Measurements from ENCODE around the gene CLK4. TPM values are rescaled to one million over a fixed set of nuclear protein-coding genes. Genes with fewer than 3 reads are reported as not detected.

The CLK4 gene
- total and polyA plus RNA-seq, 2 experiments from 2014 or later: 15.3 to 18.1 TPM

- TF ChIP-seq REST (IDR thresholded peaks at IDR 0.05; ENCODE audit: unreplicated experiment): no peak
These were observed 44.8 kb upstream of the CLK4 start (continued) for GRCh38 chr5:178671602-178672144.

- H3K36me3 Mint-ChIP-seq (ENCODE audit: low read depth): peaks cover 6% of the 10 kb centered on the region; the same call in 2 of the 3 replicates
- H3K4me1 Mint-ChIP-seq: no peaks in the 10 kb centered on the region
- DNase-seq (ENCODE audit: low spot score) (no peak), ATAC-seq (no peak)
- H3K9me3 Mint-ChIP-seq: peaks cover 60% of the 10 kb centered on the region
- Histone ChIP-seq H4K20me1 (replicated peaks; ENCODE audit: insufficient read depth) (no peaks in the 10 kb centered on the region), H3K4me1 (ENCODE audit: insufficient read depth) (peaks cover 5% of the 10 kb centered on the region; the same call in 1 of the 2 replicates), H3K27ac (ENCODE audit: low read depth) (no peak overlapping the region), H2AFZ (no peak overlapping the region), H3K9me2 (ENCODE audit: insufficient read depth) (0 out of 2 replicates have a peak, but pooled peaks cover 3% of the 10 kb centered on the region), H3K4me2 (no peak overlapping the region), H3F3A (replicated peaks; ENCODE audit: low read depth) (no peaks in the 10 kb centered on the region), H3K36me3 (ENCODE audit: insufficient read depth) (no peaks in the 10 kb centered on the region), H3K27me3 (ENCODE audit: insufficient read depth) (no peaks in the 10 kb centered on the region), H3K4me3 (no peak overlapping the region), H3K79me2 (replicated peaks; ENCODE audit: insufficient read depth) (no peaks in the 10 kb centered on the region)
- TF ChIP-seq ZNF462 (CRISPR knock-in tag; IDR thresholded peaks at IDR 0.05) (no peak), ZNF331 (CRISPR knock-in tag; IDR thresholded peaks at IDR 0.05; ENCODE audit: low read depth) (no peak)
- no peak overlapping the region for H3K27ac Mint-ChIP-seq
- H3K27me3 Mint-ChIP-seq (ENCODE audit: insufficient read depth, low read depth, poor library complexity): peaks cover 3% of the 10 kb centered on the region
- H3K4me3 Mint-ChIP-seq: no peak overlapping the region
These were observed 43.6 kb upstream of the CLK4 start for GRCh38 chr5:178670351-178670885.

Measured in GM23338 (cell line).